ENCODE data around the gene SNTB2. TPM values are rescaled to one million over a fixed set of nuclear protein-coding genes. Genes with fewer than 3 reads are reported as not detected.

Gene SNTB2
- total and polyA plus RNA-seq, 10 of the 15 experiments (the other 5 are each of a cell fraction or from before 2014, with no cell fraction given): 1.2 to 15.7 (median 5.0) TPM

DNA sequence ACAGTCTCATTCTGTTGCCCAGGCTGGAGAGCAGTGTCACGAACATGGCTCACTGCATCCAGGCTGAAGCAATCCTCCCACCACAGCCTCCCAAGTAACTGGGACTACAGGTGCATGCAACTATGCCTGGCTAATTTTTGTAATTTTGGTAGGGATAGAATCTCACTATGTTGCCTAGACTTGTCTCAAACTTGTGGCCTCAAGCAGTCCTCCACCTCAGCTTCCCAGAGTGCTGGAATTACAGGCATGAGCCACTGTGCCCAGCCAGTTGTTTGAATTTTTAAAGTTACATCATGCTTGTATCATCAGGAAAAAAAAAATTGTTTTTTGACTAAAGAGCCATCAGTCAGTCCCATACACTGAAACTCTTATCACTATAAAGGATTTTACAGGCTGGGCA, 107.1 kb downstream of the SNTB2 start (continued):
- TF ChIP-seq PRDM15 (CRISPR knock-in tag; IDR thresholded peaks at IDR 0.05): no peak
- no peak for TF ChIP-seq POLR2A (IDR thresholded peaks at IDR 0.05; ENCODE audit: low read depth, low read length)
- no peak for TF ChIP-seq KLF5 (IDR thresholded peaks at IDR 0.05; ENCODE audit: partially characterized antibody)
- no peak for TF ChIP-seq MTA2 (IDR thresholded peaks at IDR 0.05; ENCODE audit: low read depth)
- TF ChIP-seq NBN (IDR thresholded peaks at IDR 0.05): no peak
- no peak for TF ChIP-seq NKRF (conservative IDR thresholded peaks at IDR 0.05)
- no peak for TF ChIP-seq CBX5 (IDR thresholded peaks at IDR 0.05; ENCODE audit: low read depth)
- no peak for TF ChIP-seq BCLAF1 (IDR thresholded peaks at IDR 0.05)
- no peak for TF ChIP-seq TCF12 (IDR thresholded peaks at IDR 0.05; ENCODE audit: low read depth, low read length)
- no peak for TF ChIP-seq CUX1 (IDR thresholded peaks at IDR 0.05; ENCODE audit: insufficient replicate concordance, low read depth, low read length)
- no peak for TF ChIP-seq KDM1A (IDR thresholded peaks at IDR 0.05; ENCODE audit: borderline replicate concordance)
- TF ChIP-seq GABPA (IDR thresholded peaks at IDR 0.05; ENCODE audit: low read depth): no peak
